Measurements from ENCODE around the gene RMI2.

The RMI2 gene

DNA sequence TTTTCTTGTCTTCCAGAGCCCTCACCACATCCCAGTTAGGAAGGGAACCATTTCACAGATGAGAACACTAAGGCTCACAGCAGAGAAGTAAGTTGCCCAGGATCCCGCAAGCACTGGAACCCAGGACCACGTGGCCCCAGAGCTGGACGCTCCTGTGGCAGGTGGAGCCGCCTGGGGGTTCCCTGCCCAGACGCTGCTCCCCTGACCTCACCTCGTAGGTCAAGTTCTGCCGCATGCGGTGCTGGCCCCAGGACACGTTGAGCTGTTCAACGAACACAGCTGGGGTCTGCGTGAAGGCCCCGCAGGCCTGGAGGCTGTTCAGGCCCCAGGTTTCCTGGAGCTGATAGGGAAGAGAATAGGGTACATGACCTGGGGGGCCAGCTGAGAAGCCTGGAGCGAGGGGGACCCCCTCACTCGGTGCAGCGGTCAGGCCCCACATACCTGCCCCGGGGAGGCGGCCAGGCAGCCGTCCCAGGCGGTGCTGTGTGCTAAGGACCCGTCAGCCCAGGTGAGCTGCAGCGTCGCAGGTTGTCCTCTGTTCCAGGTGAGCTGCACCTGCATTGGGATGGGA is 54.1 kb downstream of the RMI2 start:
- no peak for DNase-seq (ENCODE audit: low spot score)

DNA sequence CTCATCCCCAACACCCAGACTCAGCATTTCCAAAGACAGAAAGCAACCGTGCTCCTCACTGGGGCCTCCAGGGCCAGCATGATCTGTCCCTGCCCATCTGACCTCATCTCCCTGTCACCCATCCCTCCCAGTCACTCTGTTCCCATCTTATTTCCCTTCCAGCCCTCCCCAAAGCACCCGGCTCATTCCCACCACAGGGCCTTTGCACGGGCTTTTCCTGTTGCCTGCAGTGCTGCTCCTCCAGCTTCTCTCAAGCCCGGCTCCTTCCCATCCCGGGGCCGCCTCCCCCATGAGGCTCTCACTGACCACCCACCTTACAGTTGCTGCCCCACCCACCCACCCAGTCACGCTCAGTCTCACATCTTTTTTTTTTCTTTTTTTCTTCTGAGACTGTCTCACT is 54.8 kb downstream of the RMI2 start:
- no peak for DNase-seq (ENCODE audit: low spot score)

Measured in AG20443 (cell line).